Esophagus squamous epithelium (tissue), 4 donors: ENCODE results near the gene VPS4A.

Source experiments
- CTCF ChIP-seq, 6 experiments: fragments of 450-650 bp in 4 of 6; fragments of 200-600 bp in 2 of 6; sonication (generic) in 2 of 6; IDR thresholded peaks; one replicate each; pipeline ENCODE4 v1.5.1; 2016 to 2019; ENCODE audit warnings: antibody characterized with exemption in 6 of 6, mild to moderate bottlenecking in 4 of 6, moderate library complexity in 4 of 6
- POLR2A ChIP-seq, 4 donors: fragments of 450-650 bp; IDR thresholded peaks; one replicate each; pipeline ENCODE4 v1.6.1; 2017; ENCODE audit warnings: antibody characterized with exemption in 4 of 4, mild to moderate bottlenecking in 4 of 4, moderate library complexity in 3 of 4

- TF ChIP-seq CTCF (IDR thresholded peaks at IDR 0.05) = no peak
- TF ChIP-seq POLR2A (IDR thresholded peaks at IDR 0.05) = no peak
Observed at GRCh38 chr16:69373019-69373418, 61.9 kb downstream of the VPS4A start.
